ENCODE results near the gene DHRSX.

DHRSX gene

DNA sequence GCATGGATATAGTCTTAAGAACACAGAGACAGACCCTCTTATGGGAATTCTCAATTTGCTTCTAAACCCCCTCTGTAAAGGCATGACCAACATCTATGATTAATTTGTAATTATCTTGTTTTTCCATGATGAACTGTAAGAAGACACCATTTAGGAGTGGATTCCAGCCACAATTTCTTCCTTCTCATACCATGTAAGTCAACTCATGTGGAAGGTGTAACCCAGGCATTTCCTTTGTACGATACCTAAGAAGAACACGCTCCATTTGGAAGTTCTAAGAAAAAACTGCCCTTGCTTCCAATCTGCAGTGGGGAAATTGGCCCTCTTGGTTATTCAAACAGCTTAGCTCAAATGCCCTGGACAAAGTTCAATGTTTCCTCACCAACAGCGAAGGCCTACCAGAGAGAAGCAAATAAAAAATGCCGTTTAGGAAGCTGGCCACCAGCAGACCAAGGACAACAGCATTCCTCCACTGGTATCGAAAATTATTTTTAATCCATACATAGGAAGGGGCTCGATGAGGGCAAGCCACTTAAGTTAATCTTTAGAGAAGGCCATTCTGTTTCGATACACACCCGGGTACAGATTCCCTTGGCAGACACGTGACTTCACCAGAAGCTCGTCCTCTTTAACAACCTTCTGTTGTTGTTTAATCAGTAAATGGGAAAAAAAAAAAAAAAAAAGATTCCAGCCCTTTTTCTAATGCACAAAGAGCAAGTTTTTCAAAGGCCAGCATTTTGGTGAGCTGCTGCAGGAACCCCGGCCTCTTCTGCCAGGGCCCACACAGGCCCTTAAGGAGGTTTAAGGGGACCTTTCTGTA lies 2.6 kb downstream of the DHRSX start:
- Mint-ChIP-seq H3K36me3 (ENCODE audit: low read depth) (peaks cover 13% of the 10 kb centered on the region), H3K27ac (peak overlapping the region; percentile 88), H3K4me1 (ENCODE audit: low read depth) (peaks cover 21% of the 10 kb centered on the region), H3K4me3 (peak overlapping the region; percentile 87), H3K27me3 (ENCODE audit: low read depth) (no peaks in the 10 kb centered on the region), H3K9me3 (no peaks in the 10 kb centered on the region)
- no peak for DNase-seq (ENCODE audit: low spot score)

DNA sequence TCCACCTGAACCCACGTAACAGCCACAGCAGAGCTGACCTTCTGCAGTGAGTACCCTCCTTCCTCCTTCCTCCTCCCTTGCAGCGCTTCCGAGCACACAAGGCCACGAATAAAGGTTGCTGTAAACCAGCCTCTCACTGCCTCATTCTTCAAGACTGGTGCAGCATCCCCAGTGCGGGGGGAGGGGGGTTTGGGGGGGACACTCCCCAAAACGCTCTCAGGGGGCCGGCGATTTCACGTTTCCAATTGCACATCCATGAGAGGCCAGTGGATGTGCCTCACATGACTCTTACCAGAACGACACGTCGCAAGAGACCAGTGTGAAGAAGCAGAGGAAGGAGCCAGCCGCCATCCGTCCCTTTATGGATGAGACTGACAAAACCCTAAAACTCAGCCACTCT lies 5.2 kb downstream of the DHRSX start:
- no peaks in the 10 kb centered on the region for H3K9me3 Mint-ChIP-seq
- H3K27me3 Mint-ChIP-seq (ENCODE audit: low read depth) = no peaks in the 10 kb centered on the region
- peaks cover 21% of the 10 kb centered on the region for H3K4me1 Mint-ChIP-seq (ENCODE audit: low read depth)
- no peak overlapping the region for H3K27ac Mint-ChIP-seq
- no peak overlapping the region for H3K4me3 Mint-ChIP-seq
- no peak for DNase-seq (ENCODE audit: low spot score)
- peaks cover 20% of the 10 kb centered on the region for H3K36me3 Mint-ChIP-seq (ENCODE audit: low read depth)

DNA sequence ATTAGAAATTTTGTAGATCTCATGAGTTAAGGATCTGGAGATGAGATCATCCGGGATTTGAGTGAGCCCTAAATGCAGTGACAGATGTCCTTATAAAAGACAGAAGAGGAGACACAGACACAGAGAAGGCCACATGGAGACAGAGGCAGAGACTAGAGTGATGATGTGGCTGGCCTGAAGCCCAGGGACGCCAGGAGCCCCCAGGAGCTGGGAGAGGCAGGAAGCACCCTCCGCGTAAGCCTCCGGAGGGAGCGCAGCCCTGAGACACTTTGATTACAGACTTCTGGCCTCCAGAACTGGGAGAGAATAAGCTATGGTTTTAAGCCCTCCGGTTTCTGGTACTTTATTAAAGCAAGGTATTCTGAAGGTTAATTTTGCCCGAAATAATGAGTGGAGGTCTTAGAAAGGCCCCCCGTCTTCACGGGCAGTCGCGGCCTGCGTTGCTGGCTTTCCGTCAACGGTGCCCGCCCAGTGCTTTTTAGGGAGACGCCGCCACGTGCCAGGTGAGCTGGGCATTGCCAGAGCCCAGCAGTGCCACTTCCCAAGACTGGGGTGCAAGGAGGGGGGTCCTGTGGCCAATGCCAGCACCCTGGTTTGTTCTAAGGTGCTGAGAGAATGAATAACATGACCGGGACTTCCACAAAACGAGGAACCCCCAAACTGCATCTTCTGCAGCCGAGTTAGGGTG lies 8.1 kb downstream of the DHRSX start:
- no peak for DNase-seq (ENCODE audit: low spot score)
- Mint-ChIP-seq H3K27ac (no peak overlapping the region), H3K4me1 (ENCODE audit: low read depth) (peaks cover 5% of the 10 kb centered on the region), H3K4me3 (no peak overlapping the region), H3K36me3 (ENCODE audit: low read depth) (peaks cover 23% of the 10 kb centered on the region), H3K9me3 (no peaks in the 10 kb centered on the region), H3K27me3 (ENCODE audit: low read depth) (no peaks in the 10 kb centered on the region)

DNA sequence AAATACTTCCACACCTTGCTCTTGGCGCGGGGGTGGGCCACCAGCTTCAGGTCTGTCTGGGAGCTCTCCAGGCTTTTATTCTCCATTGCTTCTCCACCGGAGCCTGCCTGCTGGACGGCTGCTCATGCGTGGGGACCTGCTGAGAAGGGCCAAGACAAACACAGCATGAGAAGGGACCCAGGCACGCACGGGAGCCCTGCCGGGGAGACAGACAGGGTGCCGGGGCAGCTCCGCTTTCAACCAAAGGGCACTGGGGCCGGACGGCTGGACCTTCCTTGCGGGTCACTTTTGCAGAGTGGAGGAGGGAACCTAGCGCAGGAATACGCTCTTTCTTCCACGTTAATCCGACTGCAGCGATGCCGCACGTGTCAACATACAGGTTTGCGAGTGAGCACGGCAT lies 10.1 kb downstream of the DHRSX start:
- no peak overlapping the region for H3K27ac Mint-ChIP-seq
- no peaks in the 10 kb centered on the region for H3K9me3 Mint-ChIP-seq
- H3K4me1 Mint-ChIP-seq (ENCODE audit: low read depth) = no peaks in the 10 kb centered on the region
- no peak overlapping the region for H3K4me3 Mint-ChIP-seq
- H3K36me3 Mint-ChIP-seq (ENCODE audit: low read depth) = peaks cover 18% of the 10 kb centered on the region
- no peaks in the 10 kb centered on the region for H3K27me3 Mint-ChIP-seq (ENCODE audit: low read depth)
- DNase-seq (ENCODE audit: low spot score) = no peak

DNA sequence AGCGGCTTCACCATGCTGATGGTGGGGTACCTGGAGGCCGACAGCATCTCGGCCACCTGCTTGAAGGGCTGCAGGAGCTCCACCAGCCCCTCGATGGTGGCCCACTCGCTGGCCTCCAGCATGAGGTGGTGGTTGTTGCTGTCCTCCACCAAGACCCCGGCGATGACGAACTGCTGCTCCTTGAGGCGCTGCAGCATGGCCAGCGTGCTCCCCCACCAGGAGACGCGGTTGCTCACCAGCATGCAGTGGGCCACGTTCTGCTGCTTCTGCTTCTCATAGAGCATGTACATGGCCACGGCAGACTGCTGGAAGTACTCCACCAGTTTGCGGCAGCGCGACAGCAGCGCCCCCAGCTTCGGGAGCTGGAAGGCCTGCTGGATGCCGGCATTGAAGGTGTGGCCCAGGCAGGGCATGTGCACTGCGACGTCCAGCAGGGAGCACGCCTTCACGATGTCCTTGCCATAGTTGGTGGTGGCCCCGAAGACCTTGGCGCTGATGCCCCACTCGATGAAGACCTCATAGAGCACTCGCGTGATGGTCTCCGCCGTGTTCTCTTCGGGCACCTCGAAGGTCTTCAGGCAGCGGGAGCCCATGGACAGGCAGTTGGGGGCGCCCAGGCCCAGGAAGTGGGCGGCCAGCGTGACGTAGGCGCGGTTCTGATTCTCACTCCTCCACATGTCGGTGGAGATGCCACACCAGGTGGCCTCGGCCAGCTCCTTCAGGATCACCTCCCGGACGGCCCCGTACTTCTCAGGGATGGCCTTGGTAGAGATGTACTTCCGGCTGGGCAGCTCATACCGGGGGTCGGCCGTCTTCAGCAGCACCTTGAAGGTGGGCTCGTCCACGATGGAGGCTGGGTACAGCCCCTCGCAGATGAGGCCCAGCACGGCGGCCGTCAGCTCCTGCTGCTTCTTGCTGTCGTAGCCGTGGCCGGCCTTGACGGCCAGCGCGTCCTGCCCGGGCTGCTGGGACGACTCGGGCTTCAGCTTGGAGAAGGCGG lies 11.0 kb downstream of the DHRSX start:
- no peak for DNase-seq (ENCODE audit: low spot score)
- Mint-ChIP-seq H3K4me3 (no peak overlapping the region), H3K4me1 (ENCODE audit: low read depth) (no peaks in the 10 kb centered on the region), H3K27me3 (ENCODE audit: low read depth) (no peaks in the 10 kb centered on the region), H3K36me3 (ENCODE audit: low read depth) (peaks cover 18% of the 10 kb centered on the region), H3K9me3 (no peaks in the 10 kb centered on the region), H3K27ac (no peak overlapping the region)

DNA sequence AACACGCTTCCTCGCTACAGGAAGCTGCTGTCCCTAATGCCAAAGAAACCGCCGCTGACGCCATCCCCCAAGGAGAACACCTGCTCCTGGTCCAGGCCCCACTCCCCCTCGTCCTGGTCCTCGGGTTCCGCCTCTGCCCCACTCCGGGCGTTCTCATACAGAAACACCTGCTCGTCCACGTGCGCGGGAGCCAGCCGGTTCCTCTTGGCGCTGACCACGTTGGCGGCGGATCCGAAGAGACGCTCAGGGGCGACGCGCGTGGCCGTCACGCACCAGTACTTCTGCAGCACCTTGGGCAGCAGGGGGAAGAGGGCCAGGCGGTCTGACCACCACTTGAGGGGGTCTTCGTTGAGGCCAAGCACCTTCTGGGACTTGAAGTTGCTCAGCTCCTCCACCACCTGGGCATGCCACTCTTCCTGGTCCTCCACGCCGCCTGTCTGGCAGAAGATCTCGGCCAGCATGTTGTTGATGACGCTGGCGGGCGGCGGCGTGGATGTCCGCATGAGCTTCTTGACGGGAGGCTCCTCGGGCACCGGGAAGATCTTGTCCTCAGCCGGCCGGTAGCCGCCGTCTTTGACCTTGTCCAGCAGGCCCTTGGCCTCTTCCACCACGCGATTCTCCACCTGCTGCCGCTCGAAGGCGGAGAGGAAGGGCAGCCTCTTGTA lies 12.0 kb downstream of the DHRSX start:
- Mint-ChIP-seq H3K27ac (no peak overlapping the region), H3K36me3 (ENCODE audit: low read depth) (peaks cover 18% of the 10 kb centered on the region), H3K4me3 (no peak overlapping the region), H3K9me3 (no peaks in the 10 kb centered on the region), H3K27me3 (ENCODE audit: low read depth) (no peaks in the 10 kb centered on the region), H3K4me1 (ENCODE audit: low read depth) (no peaks in the 10 kb centered on the region)
- DNase-seq (ENCODE audit: low spot score) = no peak

DNA sequence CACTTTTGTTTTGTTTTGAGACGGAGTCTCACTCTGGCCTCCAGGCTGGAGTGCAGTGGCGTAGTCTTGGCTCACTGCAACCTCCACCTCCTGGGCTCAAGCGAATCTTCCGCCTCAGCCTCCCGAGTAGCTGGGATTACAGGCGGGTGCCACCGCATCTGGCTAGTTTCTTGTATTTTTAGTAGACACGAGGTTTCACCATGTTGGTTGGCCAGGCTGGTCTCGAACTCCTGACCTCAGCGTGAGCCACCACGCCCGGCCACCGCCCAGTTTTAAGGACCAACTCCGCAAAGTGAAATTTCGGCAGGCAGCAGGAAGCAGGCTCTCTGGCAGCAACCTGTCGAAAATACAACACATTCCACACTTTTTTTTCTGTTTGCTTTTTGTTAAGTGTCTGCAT lies 13.4 kb downstream of the DHRSX start:
- no peak overlapping the region for H3K4me3 Mint-ChIP-seq
- no peaks in the 10 kb centered on the region for H3K27me3 Mint-ChIP-seq (ENCODE audit: low read depth)
- H3K36me3 Mint-ChIP-seq (ENCODE audit: low read depth) = peaks cover 19% of the 10 kb centered on the region
- no peaks in the 10 kb centered on the region for H3K4me1 Mint-ChIP-seq (ENCODE audit: low read depth)
- no peak overlapping the region for H3K27ac Mint-ChIP-seq
- no peak for DNase-seq (ENCODE audit: low spot score)
- no peaks in the 10 kb centered on the region for H3K9me3 Mint-ChIP-seq

DNA sequence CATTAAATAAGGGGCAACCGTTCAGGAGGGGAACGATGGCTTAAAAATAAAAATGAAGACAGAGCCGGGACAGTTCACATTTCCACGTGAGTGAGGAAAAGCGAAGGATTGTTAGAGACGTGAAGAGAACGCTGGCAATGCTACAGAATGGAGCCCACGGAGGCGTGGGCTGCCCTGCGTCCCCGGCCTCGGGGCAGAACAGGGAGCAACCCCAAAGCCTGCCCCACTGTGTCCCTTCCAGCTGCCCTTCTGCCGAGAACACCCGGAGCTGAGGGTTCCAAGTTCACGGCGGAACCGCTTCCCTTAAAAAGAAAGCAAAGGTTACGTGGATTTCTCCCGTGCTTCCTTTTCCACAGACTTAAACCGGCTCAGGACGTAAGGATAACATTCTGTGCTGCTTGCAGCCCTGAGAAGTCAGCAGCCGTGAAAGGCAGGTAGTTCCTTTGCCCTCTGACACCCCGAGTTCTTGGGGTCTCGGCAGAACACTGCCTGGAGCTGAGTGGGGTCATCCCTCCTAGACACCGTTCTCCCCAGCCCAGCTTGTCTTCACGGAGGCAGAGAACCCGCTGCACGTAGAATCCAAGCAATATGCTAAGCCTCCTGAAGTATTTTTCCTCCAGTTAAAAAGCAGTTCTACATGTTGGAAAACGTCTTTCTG lies 14.2 kb downstream of the DHRSX start:
- Mint-ChIP-seq H3K27ac (no peak overlapping the region), H3K4me3 (no peak overlapping the region), H3K36me3 (ENCODE audit: low read depth) (peaks cover 16% of the 10 kb centered on the region), H3K9me3 (no peaks in the 10 kb centered on the region), H3K4me1 (ENCODE audit: low read depth) (no peaks in the 10 kb centered on the region), H3K27me3 (ENCODE audit: low read depth) (no peaks in the 10 kb centered on the region)
- no peak for DNase-seq (ENCODE audit: low spot score)

DNA sequence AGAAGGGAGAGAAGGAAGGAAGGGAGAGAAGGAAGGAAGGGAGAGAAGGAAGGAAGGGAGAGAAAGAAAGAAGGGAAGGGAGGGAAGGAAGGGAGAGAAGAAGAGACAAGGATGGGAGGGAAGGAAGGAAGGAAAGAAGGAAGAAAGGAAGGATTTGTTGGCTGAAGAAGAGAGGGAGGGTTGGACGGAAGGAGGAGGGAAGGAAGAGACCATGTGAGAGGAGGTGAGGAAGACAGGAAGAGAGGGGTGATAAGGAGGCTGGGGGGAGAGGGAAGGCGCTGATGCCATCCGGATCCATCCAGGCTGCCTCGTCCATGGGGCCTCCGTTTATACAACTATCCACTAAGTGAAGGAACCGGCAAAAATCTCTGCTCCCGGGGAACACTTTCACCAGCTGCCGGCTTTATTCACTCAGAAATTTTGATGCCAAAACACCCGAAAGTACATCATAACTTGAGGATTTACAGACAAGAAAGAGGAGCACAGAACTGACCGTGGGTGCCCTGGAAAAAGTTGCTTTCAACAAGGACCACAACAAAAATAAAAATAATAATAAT lies 14.9 kb downstream of the DHRSX start:
- no peak overlapping the region for H3K4me3 Mint-ChIP-seq
- no peaks in the 10 kb centered on the region for H3K9me3 Mint-ChIP-seq
- H3K4me1 Mint-ChIP-seq (ENCODE audit: low read depth) = no peaks in the 10 kb centered on the region
- no peak overlapping the region for H3K27ac Mint-ChIP-seq
- no peak for DNase-seq (ENCODE audit: low spot score)
- peaks cover 13% of the 10 kb centered on the region for H3K36me3 Mint-ChIP-seq (ENCODE audit: low read depth)
- no peaks in the 10 kb centered on the region for H3K27me3 Mint-ChIP-seq (ENCODE audit: low read depth)

DNA sequence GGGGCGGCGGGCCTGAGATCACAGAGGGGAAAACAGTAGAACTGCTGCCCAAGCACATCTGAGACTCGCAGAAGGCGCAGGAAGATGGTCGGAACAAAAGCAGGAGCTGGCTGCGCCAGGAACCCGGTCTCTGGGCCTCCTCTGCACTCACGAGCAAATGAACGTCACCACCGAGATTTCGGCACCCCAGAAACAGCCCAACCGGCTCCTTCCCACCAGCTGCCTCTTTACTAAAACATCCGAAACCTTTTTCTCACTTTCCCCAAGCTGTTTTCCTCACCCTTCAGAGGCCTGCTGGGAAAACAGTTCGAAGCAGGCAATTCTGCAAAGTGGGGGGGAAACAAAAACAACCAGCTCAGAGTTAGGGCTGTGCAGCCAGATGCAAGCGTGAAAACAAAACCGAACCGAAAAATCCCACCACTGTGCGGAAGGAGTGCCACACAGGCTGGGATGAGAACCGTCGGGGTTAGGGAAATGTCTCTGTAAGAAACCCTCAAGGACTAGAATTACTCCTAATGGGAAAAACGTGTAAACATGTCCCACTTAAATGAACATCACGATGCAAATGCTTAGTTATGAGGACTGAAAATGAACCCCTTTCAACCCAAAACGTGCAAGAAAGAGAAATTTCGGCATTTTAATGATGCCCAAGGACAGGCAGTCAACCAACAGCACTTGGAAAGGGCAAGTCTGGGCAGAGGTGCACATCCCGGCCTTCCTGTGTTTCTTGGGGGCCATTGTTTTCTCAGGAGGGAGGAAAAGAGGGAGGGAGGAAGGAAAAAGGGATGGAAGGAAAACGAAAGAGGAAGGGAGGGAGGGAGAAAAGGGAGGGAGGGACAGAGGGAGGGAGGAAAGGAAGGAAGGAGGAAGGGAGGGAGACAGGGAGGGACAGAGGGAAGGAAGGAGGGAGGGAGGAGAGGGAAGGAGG lies 15.8 kb downstream of the DHRSX start:
- H3K4me1 Mint-ChIP-seq (ENCODE audit: low read depth) = no peaks in the 10 kb centered on the region
- H3K27me3 Mint-ChIP-seq (ENCODE audit: low read depth) = no peaks in the 10 kb centered on the region
- H3K27ac Mint-ChIP-seq = no peak overlapping the region
- peaks cover 12% of the 10 kb centered on the region for H3K36me3 Mint-ChIP-seq (ENCODE audit: low read depth)
- H3K4me3 Mint-ChIP-seq = no peak overlapping the region
- peaks cover 2% of the 10 kb centered on the region for H3K9me3 Mint-ChIP-seq
- no peak for DNase-seq (ENCODE audit: low spot score)

DNA sequence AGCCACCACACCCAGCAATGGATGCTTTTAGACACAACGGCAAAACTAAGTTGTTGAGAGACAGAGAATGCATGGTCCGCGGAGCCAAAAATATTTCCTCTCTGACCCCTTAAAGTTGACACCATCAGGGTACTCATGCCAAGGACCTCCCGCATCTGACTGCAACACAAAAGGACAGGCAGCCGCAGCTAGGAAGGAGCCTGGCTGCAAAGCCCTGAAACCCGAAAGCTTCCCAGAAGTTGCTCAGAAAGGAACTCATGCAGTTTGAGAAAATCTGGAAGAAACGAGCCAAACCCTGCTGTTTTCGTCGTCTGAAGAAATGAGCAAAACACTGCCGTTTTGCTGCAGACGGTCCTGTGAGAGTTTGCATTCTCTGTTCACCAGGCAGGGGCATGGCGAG lies 16.5 kb downstream of the DHRSX start:
- no peak for DNase-seq (ENCODE audit: low spot score)
- Mint-ChIP-seq H3K4me1 (ENCODE audit: low read depth) (no peaks in the 10 kb centered on the region), H3K4me3 (no peak overlapping the region), H3K27ac (no peak overlapping the region), H3K27me3 (ENCODE audit: low read depth) (no peaks in the 10 kb centered on the region), H3K36me3 (ENCODE audit: low read depth) (peaks cover 16% of the 10 kb centered on the region), H3K9me3 (peaks cover 7% of the 10 kb centered on the region)

DNA sequence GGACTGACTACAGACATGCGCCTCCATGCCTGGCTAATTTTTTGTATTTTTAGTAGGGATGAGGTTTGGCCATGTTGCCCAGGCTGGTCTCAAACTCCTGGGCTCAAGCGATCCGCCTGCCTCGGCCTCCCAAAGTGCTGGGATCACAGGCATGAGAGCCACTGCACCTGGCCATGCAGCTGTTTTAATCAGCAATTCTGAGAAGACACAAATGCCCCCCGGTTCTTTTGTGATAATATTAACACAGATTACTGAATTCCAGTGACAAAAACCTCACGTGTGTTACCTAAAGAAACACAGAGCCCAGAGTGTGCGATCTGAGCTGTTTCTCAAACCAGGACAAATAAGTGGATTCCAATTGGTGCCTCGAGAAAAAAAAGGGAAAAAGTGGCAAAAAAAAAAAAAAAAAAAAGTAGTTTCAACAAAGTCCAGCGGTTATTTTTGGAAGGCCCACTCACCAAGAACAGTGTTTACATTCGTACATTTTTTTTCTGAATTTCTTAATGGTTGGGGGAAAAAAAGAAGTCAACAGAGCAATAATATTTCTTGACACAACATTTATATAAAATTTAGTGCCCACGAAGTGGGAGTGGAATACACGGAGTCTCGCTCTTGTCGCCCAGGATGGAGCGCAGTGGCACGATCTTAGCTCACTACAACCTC lies 17.2 kb downstream of the DHRSX start:
- peaks cover 13% of the 10 kb centered on the region for H3K36me3 Mint-ChIP-seq (ENCODE audit: low read depth)

More for the DNA sequence above, 17.2 kb downstream of the DHRSX start:
- no peaks in the 10 kb centered on the region for H3K4me1 Mint-ChIP-seq (ENCODE audit: low read depth)
- H3K27ac Mint-ChIP-seq = no peak overlapping the region
- DNase-seq (ENCODE audit: low spot score) = no peak
- peaks cover 7% of the 10 kb centered on the region for H3K9me3 Mint-ChIP-seq
- H3K27me3 Mint-ChIP-seq (ENCODE audit: low read depth) = no peaks in the 10 kb centered on the region
- H3K4me3 Mint-ChIP-seq = no peak overlapping the region

Measured in T-helper 2 cell treated with Interferon-gamma antibody and Interleukin-4, amounts not matched to agents 5 μg/mL and 100 μg/mL, for 36 hours (primary cell).